ENCODE results near the gene AHCYL2. TPM values are rescaled to one million over a fixed set of nuclear protein-coding genes. Genes with fewer than 3 reads are reported as not detected.
"Not testable (repeated sequence)": the region's sequence is repeated elsewhere in the genome, so short reads cannot be mapped to it uniquely, and the experiment has no call there.

AHCYL2 gene
- total and polyA plus RNA-seq, 12 donors: 6.6 to 57.1 (median 21.7) TPM

DNA sequence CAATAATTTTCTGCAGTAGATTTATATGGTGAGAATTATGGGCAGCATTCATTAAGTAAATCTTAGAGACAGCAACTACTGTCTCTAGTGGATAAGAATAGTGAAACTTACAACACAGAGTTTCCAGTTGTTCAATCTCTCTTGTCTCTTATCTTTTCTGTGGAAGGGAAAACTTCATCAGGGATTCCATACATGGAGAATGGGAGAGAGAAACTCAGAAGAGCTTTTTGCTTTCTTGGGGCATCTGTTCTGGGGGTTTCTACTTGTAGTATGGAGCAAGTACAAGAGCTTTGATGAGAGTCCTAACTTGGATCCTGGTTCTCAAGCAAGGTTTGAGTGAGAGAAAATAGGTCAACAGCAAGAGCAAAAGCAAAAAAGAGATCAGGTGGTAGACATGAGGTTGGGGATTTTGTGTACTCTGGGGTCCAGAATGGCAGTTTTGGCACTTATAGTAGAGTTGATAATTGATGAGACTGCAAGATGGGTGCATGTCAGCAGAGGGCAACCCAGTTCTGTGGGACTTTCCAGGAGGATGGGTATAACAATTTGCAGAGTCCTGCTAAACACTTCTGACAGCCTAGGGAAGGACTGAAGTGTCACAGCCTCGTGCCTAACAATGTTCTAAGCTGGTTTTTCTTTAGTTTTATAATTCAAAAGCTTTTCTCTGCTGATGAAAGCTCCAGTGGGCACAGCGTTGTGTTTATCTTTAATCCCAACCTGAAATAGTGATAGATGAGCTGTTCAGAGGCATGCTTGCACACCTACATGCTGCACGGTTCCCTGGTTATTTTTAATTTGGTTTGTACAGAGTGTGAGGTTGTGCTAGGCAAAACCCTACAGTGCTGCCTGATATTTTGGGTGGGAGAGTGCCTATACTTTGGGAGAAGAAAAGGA, 177.4 kb downstream of the AHCYL2 start:
- H3K27me3 ChIP-seq: no peaks in the 10 kb centered on the region
- H3K4me1 ChIP-seq (replicated peaks in 1 of 2): no peaks in the 10 kb centered on the region
- WGBS, 4 donors: 83 to 93% (median 89%) methylated on average over 3 of the region's 3 CpGs
- intact Hi-C loops (cut with DNase I): no loop called here
- no peaks in the 10 kb centered on the region for H3K9me3 ChIP-seq (replicated peaks in 1 of 3)
- DNase-seq: no peak
- TF ChIP-seq, protein P1, sequence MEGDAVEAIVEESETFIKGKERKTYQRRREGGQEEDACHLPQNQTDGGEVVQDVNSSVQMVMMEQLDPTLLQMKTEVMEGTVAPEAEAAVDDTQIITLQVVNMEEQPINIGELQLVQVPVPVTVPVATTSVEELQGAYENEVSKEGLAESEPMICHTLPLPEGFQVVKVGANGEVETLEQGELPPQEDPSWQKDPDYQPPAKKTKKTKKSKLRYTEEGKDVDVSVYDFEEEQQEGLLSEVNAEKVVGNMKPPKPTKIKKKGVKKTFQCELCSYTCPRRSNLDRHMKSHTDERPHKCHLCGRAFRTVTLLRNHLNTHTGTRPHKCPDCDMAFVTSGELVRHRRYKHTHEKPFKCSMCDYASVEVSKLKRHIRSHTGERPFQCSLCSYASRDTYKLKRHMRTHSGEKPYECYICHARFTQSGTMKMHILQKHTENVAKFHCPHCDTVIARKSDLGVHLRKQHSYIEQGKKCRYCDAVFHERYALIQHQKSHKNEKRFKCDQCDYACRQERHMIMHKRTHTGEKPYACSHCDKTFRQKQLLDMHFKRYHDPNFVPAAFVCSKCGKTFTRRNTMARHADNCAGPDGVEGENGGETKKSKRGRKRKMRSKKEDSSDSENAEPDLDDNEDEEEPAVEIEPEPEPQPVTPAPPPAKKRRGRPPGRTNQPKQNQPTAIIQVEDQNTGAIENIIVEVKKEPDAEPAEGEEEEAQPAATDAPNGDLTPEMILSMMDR (IDR thresholded peaks at IDR 0.05): no peak
- no peak for TF ChIP-seq POLR2A (IDR thresholded peaks at IDR 0.05)
- no peaks in the 10 kb centered on the region for H3K36me3 ChIP-seq (replicated peaks in 1 of 2)
- H3K27ac ChIP-seq: no peak overlapping the region
- H3K4me3 ChIP-seq: no peak overlapping the region

DNA sequence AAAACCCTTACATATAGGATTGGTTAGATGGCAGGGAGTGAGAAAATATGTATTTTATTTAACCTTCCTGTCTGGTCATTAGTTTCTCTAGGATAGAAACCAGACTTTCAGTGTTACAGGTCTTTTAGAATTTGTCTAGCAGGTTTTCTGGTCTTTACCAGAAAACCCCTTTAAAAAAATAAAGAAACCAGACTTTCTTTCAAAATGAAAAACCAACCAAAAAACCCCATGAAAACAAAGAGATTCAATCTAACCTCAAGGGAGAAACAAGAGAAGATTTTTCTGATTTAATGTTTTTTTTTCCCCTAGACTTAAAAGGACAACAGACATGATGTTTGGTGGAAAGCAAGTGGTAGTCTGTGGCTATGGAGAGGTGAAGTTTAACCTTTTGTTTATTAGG, 180.7 kb downstream of the AHCYL2 start:
- intact Hi-C loops (cut with DNase I): no loop called here
- Histone ChIP-seq H3K27me3 (no peaks in the 10 kb centered on the region), H3K4me1 (replicated peaks in 1 of 2) (no peaks in the 10 kb centered on the region), H3K4me3 (no peak overlapping the region), H3K36me3 (replicated peaks in 1 of 2) (no peaks in the 10 kb centered on the region), H3K27ac (no peak overlapping the region), H3K9me3 (replicated peaks in 1 of 3) (no peaks in the 10 kb centered on the region)
- no peak for DNase-seq
- no peak for TF ChIP-seq POLR2A (IDR thresholded peaks at IDR 0.05)
- TF ChIP-seq, protein P1 (IDR thresholded peaks at IDR 0.05): no peak

DNA sequence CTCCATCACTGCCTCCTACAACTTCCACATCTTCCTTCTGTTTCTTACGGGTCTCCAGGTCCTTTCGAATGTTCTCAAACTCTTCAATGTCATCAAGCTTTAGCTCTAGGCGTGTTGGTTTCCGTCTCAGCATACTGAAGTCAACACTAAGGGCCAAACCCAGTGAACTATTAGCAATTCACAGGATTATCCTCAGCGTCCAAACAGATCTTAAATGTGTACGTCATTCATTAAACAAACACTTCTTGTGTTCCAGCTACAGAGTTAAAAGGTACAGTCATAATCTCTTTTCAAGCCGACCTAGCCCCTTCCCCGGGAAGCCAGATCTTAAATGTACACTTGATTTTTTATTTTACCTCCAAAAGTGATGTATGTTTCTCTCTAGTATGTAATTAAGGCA, 185.4 kb downstream of the AHCYL2 start:
- DNase-seq; H3K36me3 ChIP-seq (replicated peaks in 1 of 2); H3K4me1 ChIP-seq (replicated peaks in 1 of 2); H3K4me3 ChIP-seq; H3K9me3 ChIP-seq (replicated peaks in 1 of 3); intact Hi-C loops (cut with DNase I); H3K27me3 ChIP-seq; H3K27ac ChIP-seq: not testable (repeated sequence)
- WGBS, 4 donors: 92 to 94% (median 93%) methylated on average over 8 of the region's 8 CpGs

DNA sequence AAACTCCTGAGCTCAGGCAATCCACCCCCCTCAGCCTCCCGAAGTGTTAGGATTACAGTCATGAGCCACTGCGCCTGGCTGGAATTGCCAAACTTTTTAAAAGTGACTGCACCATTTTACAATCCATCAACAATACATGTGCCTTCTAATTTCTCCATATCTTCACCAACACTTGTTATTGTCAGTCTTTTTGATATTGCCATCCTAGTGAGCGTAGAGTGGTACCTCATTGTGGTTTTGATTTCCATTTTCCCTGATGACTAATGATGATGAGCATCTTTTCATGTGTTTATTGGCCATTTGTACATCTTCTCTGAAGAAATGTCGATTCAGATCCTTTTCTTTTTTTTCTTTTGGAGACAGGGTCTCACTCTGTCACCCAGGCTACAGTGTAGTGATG, 187.7 kb downstream of the AHCYL2 start:
- Histone ChIP-seq H3K9me3 (replicated peaks in 1 of 3) (no peaks in the 10 kb centered on the region), H3K36me3 (replicated peaks in 1 of 2) (peaks cover 0 to 5% of the 10 kb centered on the region in 2 donors), H3K4me1 (replicated peaks in 1 of 2) (no peaks in the 10 kb centered on the region), H3K4me3 (no peak overlapping the region), H3K27ac (no peak overlapping the region), H3K27me3 (no peaks in the 10 kb centered on the region)
- 97 to 99% (median 98%) methylated on average over 4 of the region's 4 CpGs for WGBS, 4 donors
- TF ChIP-seq, protein P1 (IDR thresholded peaks at IDR 0.05): no peak
- TF ChIP-seq POLR2A (IDR thresholded peaks at IDR 0.05): no peak
- no peak for DNase-seq
- intact Hi-C loops (cut with DNase I): no loop called here

DNA sequence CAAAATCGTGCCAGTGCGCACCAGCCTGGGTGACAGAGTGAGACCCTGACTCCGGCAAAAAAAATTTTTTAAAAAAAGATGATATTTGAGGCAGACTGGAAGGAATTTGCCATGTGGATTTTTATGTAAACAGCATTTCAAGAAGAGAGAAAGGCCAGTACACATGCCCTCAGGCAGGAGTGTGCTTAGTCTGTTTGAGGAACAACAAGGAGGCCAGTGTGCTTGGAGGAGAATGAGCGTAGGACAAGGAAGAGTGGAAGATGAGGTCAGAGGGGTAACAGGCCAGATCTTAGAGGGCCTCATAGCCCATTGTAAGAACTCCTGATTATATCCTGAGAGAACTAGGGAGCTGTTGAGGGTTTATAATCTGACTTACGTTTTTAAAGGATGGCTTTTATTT, 192.2 kb downstream of the AHCYL2 start:
- H3K4me1 ChIP-seq (replicated peaks in 1 of 2): no peaks in the 10 kb centered on the region
- H3K27ac ChIP-seq: no peak overlapping the region
- TF ChIP-seq POLR2A (IDR thresholded peaks at IDR 0.05): no peak
- TF ChIP-seq, protein P1 (IDR thresholded peaks at IDR 0.05): no peak
- no peaks in the 10 kb centered on the region for H3K9me3 ChIP-seq (replicated peaks in 1 of 3)
- H3K36me3 ChIP-seq (replicated peaks in 1 of 2): peaks cover 0 to 5% of the 10 kb centered on the region in 2 donors
- H3K27me3 ChIP-seq: no peaks in the 10 kb centered on the region
- WGBS, 4 donors: 95 to 96% (median 96%) methylated on average over 5 of the region's 5 CpGs
- intact Hi-C loops (cut with DNase I): no loop called here
- DNase-seq: no peak
- no peak overlapping the region for H3K4me3 ChIP-seq

Measured in adrenal gland (tissue), 12 donors.